Measurements from ENCODE around the gene ZDHHC18.

DNA sequence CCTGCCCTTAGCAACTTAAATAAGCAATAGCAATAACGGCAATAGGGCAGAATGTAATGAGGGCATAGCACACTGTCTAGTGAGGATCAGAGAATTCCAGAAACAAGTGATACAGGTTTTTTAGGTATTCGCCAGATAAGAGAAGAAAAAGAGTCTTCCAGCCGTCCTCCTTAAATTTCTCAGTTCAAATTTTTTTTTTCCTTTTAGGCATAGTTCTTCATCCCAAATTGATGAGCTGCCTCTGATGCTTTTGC lies 36.9 kb upstream of the ZDHHC18 start:
- TF ChIP-seq CTCF (IDR thresholded peaks at IDR 0.05) (no peak), ZFX (IDR thresholded peaks at IDR 0.05; ENCODE audit: borderline replicate concordance) (no peak)
